Mucosa of descending colon (tissue), 3 donors: ENCODE data around the gene KCNB1. TPM values are rescaled to one million over a fixed set of nuclear protein-coding genes. Genes with fewer than 3 reads are reported as not detected.

Experiments used
- ATAC-seq: fragments of 200-7000 bp; cut with Tn5 transposase; one replicate; pipeline ENCODE4 v1.9.1; 2020; ENCODE audit warnings: mild to moderate bottlenecking, moderate library complexity
- DNase-seq, 3 donors: peaks; one replicate each; pipeline ENCODE4 v3.0.0-alpha.2; 2020
- H3K36me3 ChIP-seq: fragments of 200-600 bp; one replicate; pipeline ENCODE4 v1.8.0; 2021; ENCODE audit warnings: low read depth, mild to moderate bottlenecking
- H3K4me1 ChIP-seq: fragments of 200-600 bp; one replicate; pipeline ENCODE4 v1.8.0; 2021; ENCODE audit warnings: low read depth, mild to moderate bottlenecking
- H3K4me3 ChIP-seq: fragments of 200-600 bp; one replicate; pipeline ENCODE4 v1.8.0; 2021; ENCODE audit warnings: mild to moderate bottlenecking
- H3K9me3 ChIP-seq: fragments of 200-600 bp; one replicate; pipeline ENCODE4 v1.8.0; 2021; ENCODE audit warnings: mild to moderate bottlenecking
- CTCF ChIP-seq: fragments of 200-600 bp; IDR thresholded peaks from one replicate; pipeline ENCODE4 v1.8.0; 2022; ENCODE audit warnings: antibody characterized with exemption, mild to moderate bottlenecking
- intact Hi-C, 2 donors: fragments of 100-400 bp; cut with DNase I in 1 of 2; cut with micrococcal nuclease in 1 of 2; formaldehyde crosslinking; loops; one replicate each; pipeline versions ENCODE4 v1.11.0 to v1.11.1; 2022; cut with DNase I, micrococcal nuclease
- total RNA-seq, 3 donors: library from RNA; stranded (reverse); fragmentation: NEBNext Ultra II Directional in 2 of 3; extraction: Animal tissue kit (Norgen Biotek cat#: 25700) in 2 of 3; gene quantifications; one replicate each; pipeline versions ENCODE4 v1.2.1 to v1.2.4, GENCODE V29; 2021 to 2023
- donor health status: DM: no; HTN: no; CAD: no; lungs with moderate emphysema.
- donor health status: DM: no; HTN: no; CAD: no.
- donor health status: DM: no; HTN: yes; CAD: no.

Gene KCNB1
- total RNA-seq, 3 donors from 2014 or later = 0.46 to 14.6 (median 2.3) TPM

DNA sequence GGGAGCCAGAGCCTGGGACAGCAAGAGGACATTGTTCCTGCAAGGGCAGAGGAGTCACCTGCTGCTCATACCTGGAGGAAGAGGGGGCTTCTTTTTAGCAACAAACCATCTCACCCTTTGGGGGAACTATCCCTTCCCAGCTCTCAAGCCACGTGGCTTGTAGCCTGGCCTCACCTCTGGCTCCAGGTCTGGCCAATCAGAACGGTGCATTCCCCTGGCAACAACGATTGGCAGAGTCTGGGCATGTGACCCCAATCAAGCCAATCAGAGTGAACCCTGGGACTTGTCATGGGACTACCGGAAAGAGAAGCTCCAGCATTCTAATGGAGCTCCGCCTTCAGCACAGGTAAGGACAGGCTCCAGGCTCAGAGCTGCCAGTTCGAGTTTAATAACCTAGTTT is 33.6 kb downstream of the KCNB1 start:
- no peaks in the 10 kb centered on the region for H3K9me3 ChIP-seq
- intact Hi-C loops = no loop called here
- H3K36me3 ChIP-seq = no peaks in the 10 kb centered on the region
- no peak overlapping the region for H3K4me3 ChIP-seq
- no peak for ATAC-seq
- no peak for TF ChIP-seq CTCF
- no peak for DNase-seq
- H3K4me1 ChIP-seq = no peaks in the 10 kb centered on the region

- DNase-seq = peak in 2 of 3 donors; percentile 12 to 54
- TF ChIP-seq CTCF = no peak
- Histone ChIP-seq H3K4me1 (no peaks in the 10 kb centered on the region), H3K4me3 (no peak overlapping the region), H3K36me3 (no peaks in the 10 kb centered on the region), H3K9me3 (no peaks in the 10 kb centered on the region)
- ATAC-seq = peak; percentile 27
- intact Hi-C loops = no loop called here
These were observed 34.3 kb downstream of the KCNB1 start for GRCh38 chr20:49447946-49448809.

DNA sequence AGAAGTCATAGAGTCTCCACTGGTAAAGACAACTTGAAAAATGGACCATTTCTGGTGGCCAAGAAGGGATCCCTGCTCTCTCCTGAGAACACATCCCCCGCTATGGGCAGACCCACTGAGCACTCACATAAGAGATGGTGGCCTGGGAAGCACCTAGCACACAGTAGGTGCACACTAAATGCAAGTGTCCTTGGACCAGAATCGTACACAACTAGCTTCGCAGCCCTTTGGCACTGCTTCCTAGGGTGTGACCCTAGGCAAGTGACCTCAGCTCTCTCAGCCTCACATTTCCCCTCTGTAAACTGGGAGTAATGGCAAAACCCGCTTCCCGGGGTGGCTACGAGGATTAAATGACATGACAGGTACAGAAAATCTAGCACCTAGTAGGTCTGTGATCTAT is 35.1 kb downstream of the KCNB1 start:
- H3K36me3 ChIP-seq = no peaks in the 10 kb centered on the region
- H3K9me3 ChIP-seq = no peaks in the 10 kb centered on the region
- no peak overlapping the region for H3K4me3 ChIP-seq
- TF ChIP-seq CTCF = no peak
- intact Hi-C loops = no loop called here
- no peak for DNase-seq
- ATAC-seq = no peak
- H3K4me1 ChIP-seq = no peaks in the 10 kb centered on the region

DNA sequence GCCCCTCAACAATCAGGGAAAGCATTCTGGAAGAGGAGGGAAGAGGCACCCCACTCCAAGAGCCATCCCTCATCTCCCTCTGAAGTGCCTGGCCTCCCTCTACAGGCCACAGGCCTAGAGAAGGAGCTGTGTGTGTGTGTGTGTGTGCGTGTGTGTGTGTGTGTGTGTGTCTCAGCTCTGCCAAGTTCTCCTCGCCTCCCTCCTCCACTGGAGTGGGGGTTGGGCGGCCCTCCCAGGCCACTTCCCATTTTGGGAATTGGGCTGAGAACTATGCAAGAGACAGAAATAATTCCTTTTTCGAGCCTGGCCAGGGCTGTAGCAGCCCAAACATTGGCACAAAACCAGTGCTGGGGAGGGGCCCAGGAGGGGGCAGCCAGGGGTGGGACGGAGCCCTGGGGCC is 35.7 kb downstream of the KCNB1 start:
- no peak for TF ChIP-seq CTCF
- Histone ChIP-seq H3K36me3 (no peaks in the 10 kb centered on the region), H3K4me1 (no peaks in the 10 kb centered on the region), H3K9me3 (no peaks in the 10 kb centered on the region), H3K4me3 (no peak overlapping the region)
- DNase-seq (peak; percentile 64 to 75 (median 68)), ATAC-seq (peak; percentile 68)
- intact Hi-C loops = no loop called here

- Histone ChIP-seq H3K36me3 (no peaks in the 10 kb centered on the region), H3K4me1 (no peaks in the 10 kb centered on the region), H3K4me3 (no peak overlapping the region), H3K9me3 (no peaks in the 10 kb centered on the region)
- ATAC-seq = no peak
- no peak for DNase-seq
- intact Hi-C loops = no loop called here
- TF ChIP-seq CTCF = no peak
These were observed 36.4 kb downstream of the KCNB1 start for GRCh38 chr20:49446080-49446479.
